Osteoblast (primary cell): Measurements from ENCODE around the gene EFL1. TPM values are rescaled to one million over a fixed set of nuclear protein-coding genes. Genes with fewer than 3 reads are reported as not detected.

ENCODE experiments used
- DNase-seq: peaks from one replicate; pipeline ENCODE4 v3.0.0; 2011; ENCODE audit warnings: low spot score, mixed read lengths; ENCODE audit not compliant: insufficient read length; ENCODE audit errors: missing footprints
- H2AFZ ChIP-seq: 2 replicates; pipeline ENCODE4 v1.6.0; 2011; ENCODE audit warnings: mild to moderate bottlenecking, low read length
- H3K27ac ChIP-seq: 2 replicates; pipeline ENCODE4 v1.5.1; 2011; ENCODE audit warnings: mild to moderate bottlenecking, low read depth, low read length, moderate library complexity
- H3K27me3 ChIP-seq: 2 replicates; pipeline ENCODE4 v1.6.0; 2012; ENCODE audit warnings: mild to moderate bottlenecking, control low read depth, inconsistent platforms, low read length, moderate library complexity; ENCODE audit not compliant: insufficient read depth
- H3K36me3 ChIP-seq: 2 replicates; pipeline ENCODE4 v1.5.1; 2011; ENCODE audit warnings: mild to moderate bottlenecking, low read length, control low read depth, moderate library complexity; ENCODE audit not compliant: insufficient read depth
- H3K4me1 ChIP-seq: 2 replicates; pipeline ENCODE4 v1.5.1; 2011; ENCODE audit warnings: mild to moderate bottlenecking, low read length, control low read depth, moderate library complexity; ENCODE audit not compliant: insufficient read depth
- H3K4me2 ChIP-seq: 2 replicates; pipeline ENCODE4 v1.6.0; 2011; ENCODE audit warnings: mild to moderate bottlenecking, low read length; ENCODE audit not compliant: insufficient read depth
- H3K4me3 ChIP-seq: fragments of 200-600 bp; sonication (generic); 3 replicates; pipeline ENCODE4 v1.5.1; 2012; ENCODE audit warnings: mild to moderate bottlenecking, low read length, inconsistent platforms; ENCODE audit not compliant: insufficient read depth
- H3K79me2 ChIP-seq: 2 replicates; pipeline ENCODE4 v1.6.0; 2012; ENCODE audit warnings: mild to moderate bottlenecking, low read length, control low read depth, inconsistent platforms; ENCODE audit not compliant: insufficient read depth
- H3K9me3 ChIP-seq: 2 replicates; pipeline ENCODE4 v1.5.1; 2011; ENCODE audit warnings: low read depth, low read length, control low read depth
- H4K20me1 ChIP-seq: 2 replicates; pipeline ENCODE4 v1.6.0; 2012; ENCODE audit warnings: mild to moderate bottlenecking, low read length, control low read depth; ENCODE audit not compliant: insufficient read depth
- CTCF ChIP-seq: IDR thresholded peaks from 2 replicates; pipeline ENCODE4 v1.5.1; 2011; ENCODE audit warnings: mild to moderate bottlenecking, low read depth, low read length, moderate library complexity; ENCODE audit errors: extremely low read depth
- total RNA-seq: library from RNA; depleted of rRNA; stranded (reverse); fragments of >200 nt; gene quantifications from 2 replicates; pipeline ENCODE4 v1.2.3, GENCODE V29; 2012

EFL1 gene
- total RNA-seq, 1 donor: 32.9 TPM

GRCh38 chr15:82103468-82103867 lies 159.1 kb downstream of the EFL1 start:
- Histone ChIP-seq H3K4me3 (no peak overlapping the region), H3K27ac (no peak overlapping the region), H4K20me1 (no peaks in the 10 kb centered on the region), H2AFZ (no peak overlapping the region), H3K4me2 (no peak overlapping the region), H3K36me3 (no peaks in the 10 kb centered on the region), H3K4me1 (peaks cover 4% of the 10 kb centered on the region), H3K9me3 (no peaks in the 10 kb centered on the region), H3K79me2 (no peaks in the 10 kb centered on the region), H3K27me3 (no peaks in the 10 kb centered on the region)
- peak; percentile 48 for TF ChIP-seq CTCF
- DNase-seq: no peak

GRCh38 chr15:82100111-82100929 lies 162.2 kb downstream of the EFL1 start:
- H3K9me3 ChIP-seq: no peaks in the 10 kb centered on the region
- H3K27ac ChIP-seq: no peak overlapping the region
- peaks cover under 1% of the 10 kb centered on the region for H3K4me1 ChIP-seq
- peak overlapping the region; percentile 76 for H2AFZ ChIP-seq
- H3K4me3 ChIP-seq: no peak overlapping the region
- no peak for TF ChIP-seq CTCF
- no peaks in the 10 kb centered on the region for H3K36me3 ChIP-seq
- no peak overlapping the region for H3K4me2 ChIP-seq
- H3K27me3 ChIP-seq: no peaks in the 10 kb centered on the region
- no peaks in the 10 kb centered on the region for H4K20me1 ChIP-seq
- H3K79me2 ChIP-seq: no peaks in the 10 kb centered on the region
- peak; percentile 72 for DNase-seq

- no peak overlapping the region for H3K4me3 ChIP-seq
- H3K27me3 ChIP-seq: no peaks in the 10 kb centered on the region
- no peak overlapping the region for H3K27ac ChIP-seq
- peaks cover 2% of the 10 kb centered on the region for H3K79me2 ChIP-seq
- no peak for TF ChIP-seq CTCF
- no peaks in the 10 kb centered on the region for H3K9me3 ChIP-seq
- no peaks in the 10 kb centered on the region for H3K36me3 ChIP-seq
- H4K20me1 ChIP-seq: no peaks in the 10 kb centered on the region
- H3K4me2 ChIP-seq: no peak overlapping the region
- H3K4me1 ChIP-seq: peaks cover 4% of the 10 kb centered on the region
- no peak for DNase-seq
- no peak overlapping the region for H2AFZ ChIP-seq
Measured at GRCh38 chr15:82098674-82099073, 163.9 kb downstream of the EFL1 start.

GRCh38 chr15:82095803-82096202 lies 166.7 kb downstream of the EFL1 start:
- no peak overlapping the region for H3K27ac ChIP-seq
- H3K4me1 ChIP-seq: peaks cover 4% of the 10 kb centered on the region
- H3K9me3 ChIP-seq: no peaks in the 10 kb centered on the region
- no peak for DNase-seq
- H3K4me2 ChIP-seq: no peak overlapping the region
- H4K20me1 ChIP-seq: no peaks in the 10 kb centered on the region
- H3K27me3 ChIP-seq: no peaks in the 10 kb centered on the region
- TF ChIP-seq CTCF: no peak
- no peaks in the 10 kb centered on the region for H3K36me3 ChIP-seq
- H2AFZ ChIP-seq: no peak overlapping the region
- H3K4me3 ChIP-seq: no peak overlapping the region
- peaks cover 2% of the 10 kb centered on the region for H3K79me2 ChIP-seq
